ENCODE results near the gene ARHGEF11.
"Not testable (repeated sequence)": the region's sequence is repeated elsewhere in the genome, so short reads cannot be mapped to it uniquely, and the experiment has no call there.

- not testable (repeated sequence) for TF ChIP-seq EZH2 (IDR thresholded peaks at IDR 0.05; ENCODE audit: borderline replicate concordance, low read depth, low read length, poor library complexity, severe bottlenecking); CTCF (conservative IDR thresholded peaks at IDR 0.05; ENCODE audit: low read depth, low read length)
Observed at GRCh38 chr1:156926695-156927094, 118.8 kb downstream of the ARHGEF11 start.
